ENCODE results near the gene FAM219B. TPM values are rescaled to one million over a fixed set of nuclear protein-coding genes. Genes with fewer than 3 reads are reported as not detected.

FAM219B gene
- total and polyA plus RNA-seq, 10 of the 15 experiments (the other 5 are each of a cell fraction or from before 2014, with no cell fraction given): 7.6 to 53.2 (median 29.4) TPM

DNA sequence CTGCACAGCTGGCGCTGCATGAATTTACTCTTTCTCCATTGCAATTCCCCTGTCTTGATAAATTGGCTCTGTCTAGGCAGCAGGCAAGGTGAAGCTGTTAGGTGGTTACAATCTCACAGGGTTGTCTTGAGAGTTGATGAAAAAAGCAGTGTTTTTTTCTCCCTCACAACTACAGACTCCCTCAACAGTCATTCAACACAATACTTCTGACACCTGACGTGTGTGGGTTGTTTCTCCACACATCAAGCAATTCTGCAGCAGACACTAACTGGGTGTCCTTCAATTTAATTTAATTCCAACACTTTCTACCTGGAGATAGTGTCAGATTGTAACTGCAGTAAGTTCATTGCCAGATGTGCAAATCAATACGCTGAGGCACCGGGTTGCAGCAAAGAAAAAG is 28.4 kb downstream of the FAM219B start:
- WGBS (ENCODE audit: insufficient coverage, insufficient replicate concordance, low lambda C conversion rate, missing lambda C conversion rate): 89% methylated on average over 4 of the region's 4 CpGs
- in situ Hi-C loops (cut with MboI): no loop called here
- Histone ChIP-seq H3K4me1 (ENCODE audit: control insufficient read depth, insufficient read depth, low read length) (peaks cover 6% of the 10 kb centered on the region), H3K4me3 (no peak overlapping the region), H3K4me2 (ENCODE audit: control insufficient read depth, insufficient read depth) (no peak overlapping the region), H4K20me1 (ENCODE audit: control insufficient read depth, insufficient read depth) (no peaks in the 10 kb centered on the region), H3K9ac (ENCODE audit: control insufficient read depth, insufficient read depth, low read length) (no peak overlapping the region), H3K27ac (ENCODE audit: control insufficient read depth, insufficient read depth) (no peak overlapping the region), H3K79me2 (ENCODE audit: control insufficient read depth, insufficient read depth, low read length) (no peaks in the 10 kb centered on the region), H3K9me3 (replicated peaks; ENCODE audit: control insufficient read depth, insufficient read depth, low read length) (peaks cover 2% of the 10 kb centered on the region; the same call in 1 of the 3 replicates), H3K27me3 (replicated peaks in 1 of 2; ENCODE audit: control insufficient read depth in 2 of 2, insufficient read depth in 2 of 2, low read length in 1 of 2) (no peaks in the 10 kb centered on the region), H2AFZ (ENCODE audit: control insufficient read depth, low read depth, low read length) (no peak overlapping the region), H3K36me3 (ENCODE audit: control insufficient read depth in 2 of 2, insufficient read depth in 2 of 2, low read length in 1 of 2) (no peaks in the 10 kb centered on the region)
- DNase-seq (ENCODE audit: low read depth, low spot score): no peak
- ChIA-PET SMC1A (ENCODE audit: uncharacterized antibody, unreplicated experiment) (interaction anchor here (1.3 kb wide), 1 partner anchor 8 kb away, joined by 3 read pairs; no protein-coding TSS in a partner anchor), CTCF (interaction anchor here (2.1 kb wide), 1 partner anchor 24 kb away, joined by 11 read pairs; no protein-coding TSS in a partner anchor), RAD21 (ENCODE audit: unreplicated experiment) (no interaction called here), POLR2A (no interaction called here)
- FAIRE-seq: no peak
- TF ChIP-seq GATAD2B (conservative IDR thresholded peaks at IDR 0.05; ENCODE audit: low read depth): no peak
- TF ChIP-seq ZNF622 (IDR thresholded peaks at IDR 0.05): no peak
- TF ChIP-seq ZNF24 (IDR thresholded peaks at IDR 0.05): no peak
- TF ChIP-seq YY1 (IDR thresholded peaks at IDR 0.05; ENCODE audit: low read depth, low read length): no peak
- no peak for TF ChIP-seq HDAC2 (IDR thresholded peaks at IDR 0.05)
- no peak for TF ChIP-seq SRF (IDR thresholded peaks at IDR 0.05; ENCODE audit: low read depth in 2 of 2, low read length in 2 of 2)
- TF ChIP-seq, protein P1, sequence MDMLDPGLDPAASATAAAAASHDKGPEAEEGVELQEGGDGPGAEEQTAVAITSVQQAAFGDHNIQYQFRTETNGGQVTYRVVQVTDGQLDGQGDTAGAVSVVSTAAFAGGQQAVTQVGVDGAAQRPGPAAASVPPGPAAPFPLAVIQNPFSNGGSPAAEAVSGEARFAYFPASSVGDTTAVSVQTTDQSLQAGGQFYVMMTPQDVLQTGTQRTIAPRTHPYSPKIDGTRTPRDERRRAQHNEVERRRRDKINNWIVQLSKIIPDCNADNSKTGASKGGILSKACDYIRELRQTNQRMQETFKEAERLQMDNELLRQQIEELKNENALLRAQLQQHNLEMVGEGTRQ (IDR thresholded peaks at IDR 0.05; ENCODE audit: borderline replicate concordance, low read depth, low read length): no peak
- TF ChIP-seq, protein P2, sequence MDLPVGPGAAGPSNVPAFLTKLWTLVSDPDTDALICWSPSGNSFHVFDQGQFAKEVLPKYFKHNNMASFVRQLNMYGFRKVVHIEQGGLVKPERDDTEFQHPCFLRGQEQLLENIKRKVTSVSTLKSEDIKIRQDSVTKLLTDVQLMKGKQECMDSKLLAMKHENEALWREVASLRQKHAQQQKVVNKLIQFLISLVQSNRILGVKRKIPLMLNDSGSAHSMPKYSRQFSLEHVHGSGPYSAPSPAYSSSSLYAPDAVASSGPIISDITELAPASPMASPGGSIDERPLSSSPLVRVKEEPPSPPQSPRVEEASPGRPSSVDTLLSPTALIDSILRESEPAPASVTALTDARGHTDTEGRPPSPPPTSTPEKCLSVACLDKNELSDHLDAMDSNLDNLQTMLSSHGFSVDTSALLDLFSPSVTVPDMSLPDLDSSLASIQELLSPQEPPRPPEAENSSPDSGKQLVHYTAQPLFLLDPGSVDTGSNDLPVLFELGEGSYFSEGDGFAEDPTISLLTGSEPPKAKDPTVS (IDR thresholded peaks at IDR 0.05; ENCODE audit: low read depth, low read length): no peak
- no peak for TF ChIP-seq KAT2A (conservative IDR thresholded peaks at IDR 0.05; ENCODE audit: control insufficient read depth, low read depth, low read length)
- no peak for TF ChIP-seq YBX1 (IDR thresholded peaks at IDR 0.05)
- no peak for TF ChIP-seq TAF1 (IDR thresholded peaks at IDR 0.05; ENCODE audit: borderline replicate concordance, low read depth, low read length)
- no peak for TF ChIP-seq BCL11A (IDR thresholded peaks at IDR 0.05; ENCODE audit: low read depth, low read length)
- TF ChIP-seq HDAC6 (IDR thresholded peaks at IDR 0.05; ENCODE audit: unreplicated experiment): no peak
- no peak for TF ChIP-seq KDM1A (IDR thresholded peaks at IDR 0.05; ENCODE audit: borderline replicate concordance)
- no peak for TF ChIP-seq SREBF1 (IDR thresholded peaks at IDR 0.05; ENCODE audit: low read length)
- no peak for ATAC-seq
- BruUV-seq (replicated peaks): no TSS peak
- intact Hi-C loops (cut with micrococcal nuclease; ENCODE audit: unreplicated experiment): no loop called here

Measured in GM12878 (cell line).